Measurements from ENCODE around the gene KCNA4.

DNA sequence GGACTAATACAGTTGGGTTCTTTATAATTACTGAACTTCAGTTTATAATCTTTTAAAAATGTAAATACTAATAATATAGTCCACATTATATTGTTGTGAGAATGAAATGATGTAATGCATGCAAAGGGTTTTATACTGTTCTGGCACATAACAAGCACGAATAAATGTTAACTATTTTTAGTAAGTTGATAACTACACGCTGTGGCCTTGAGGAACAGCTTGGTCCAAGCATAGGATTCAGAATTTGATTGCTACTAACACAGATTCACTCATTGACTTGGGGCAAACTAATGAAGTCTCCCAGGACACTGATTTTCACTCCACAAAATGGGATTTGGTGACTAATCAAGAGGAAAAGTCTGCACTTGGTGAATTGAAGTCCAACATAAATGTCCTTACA lies 38.3 kb downstream of the KCNA4 start:
- TF ChIP-seq, protein P1, sequence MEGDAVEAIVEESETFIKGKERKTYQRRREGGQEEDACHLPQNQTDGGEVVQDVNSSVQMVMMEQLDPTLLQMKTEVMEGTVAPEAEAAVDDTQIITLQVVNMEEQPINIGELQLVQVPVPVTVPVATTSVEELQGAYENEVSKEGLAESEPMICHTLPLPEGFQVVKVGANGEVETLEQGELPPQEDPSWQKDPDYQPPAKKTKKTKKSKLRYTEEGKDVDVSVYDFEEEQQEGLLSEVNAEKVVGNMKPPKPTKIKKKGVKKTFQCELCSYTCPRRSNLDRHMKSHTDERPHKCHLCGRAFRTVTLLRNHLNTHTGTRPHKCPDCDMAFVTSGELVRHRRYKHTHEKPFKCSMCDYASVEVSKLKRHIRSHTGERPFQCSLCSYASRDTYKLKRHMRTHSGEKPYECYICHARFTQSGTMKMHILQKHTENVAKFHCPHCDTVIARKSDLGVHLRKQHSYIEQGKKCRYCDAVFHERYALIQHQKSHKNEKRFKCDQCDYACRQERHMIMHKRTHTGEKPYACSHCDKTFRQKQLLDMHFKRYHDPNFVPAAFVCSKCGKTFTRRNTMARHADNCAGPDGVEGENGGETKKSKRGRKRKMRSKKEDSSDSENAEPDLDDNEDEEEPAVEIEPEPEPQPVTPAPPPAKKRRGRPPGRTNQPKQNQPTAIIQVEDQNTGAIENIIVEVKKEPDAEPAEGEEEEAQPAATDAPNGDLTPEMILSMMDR (IDR thresholded peaks at IDR 0.05) = no peak
- TF ChIP-seq POLR2A (IDR thresholded peaks at IDR 0.05) = no peak
